Stomach (tissue), 9 donors: Measurements from ENCODE around the gene NBPF11. TPM values are rescaled to one million over a fixed set of nuclear protein-coding genes. Genes with fewer than 3 reads are reported as not detected.
A peak's percentile ranks its signal among the peaks of the same experiment; 100 is the strongest.

Experiments
- DNase-seq, 2 donors: peaks; one replicate each; pipeline versions ENCODE4 v3.0.0 to v3.0.0-alpha.2; 2013 to 2019
- H3K27ac ChIP-seq, 5 donors: fragments of 200-600 bp in 4 of 5; sonication (generic) in 4 of 5; one replicate each; pipeline ENCODE4 v1.5.1; 2013 to 2019; ENCODE audit warnings: mild to moderate bottlenecking in 1 of 5, moderate library complexity in 1 of 5
- H3K27me3 ChIP-seq, 3 donors: fragments of 200-600 bp; sonication (generic); one replicate each; pipeline ENCODE4 v1.5.1; 2017 to 2019; ENCODE audit warnings: mixed run types in 1 of 3
- H3K36me3 ChIP-seq, 4 donors: fragments of 200-600 bp; sonication (generic); 1 replicate in 3 of 4; 2 replicates in 1 of 4; pipeline ENCODE4 v1.5.1; 2016 to 2019
- H3K4me1 ChIP-seq, 4 donors: fragments of 200-600 bp; sonication (generic); one replicate each; pipeline ENCODE4 v1.5.1; 2016 to 2019
- H3K4me3 ChIP-seq, 4 donors: fragments of 200-600 bp; sonication (generic) in 3 of 4; one replicate each; pipeline ENCODE4 v1.5.1; 2016 to 2019; ENCODE audit warnings: mild to moderate bottlenecking in 1 of 4
- H3K9me3 ChIP-seq, 4 donors: fragments of 200-600 bp; sonication (generic); one replicate each; pipeline ENCODE4 v1.5.1; 2016 to 2019
- EP300 ChIP-seq: sonication (generic); formaldehyde crosslinking; IDR thresholded peaks from one replicate; pipeline ENCODE4 v1.6.1; 2017; ENCODE audit warnings: antibody characterized with exemption
- POLR2A ChIP-seq, 4 donors: fragments of 450-650 bp; IDR thresholded peaks; one replicate each; pipeline ENCODE4 v1.6.1; 2016; ENCODE audit warnings: antibody characterized with exemption in 4 of 4, control low read depth in 2 of 4, mild to moderate bottlenecking in 1 of 4, moderate library complexity in 1 of 4
- POLR2AphosphoS5 ChIP-seq, 3 donors: sonication (generic); formaldehyde crosslinking; IDR thresholded peaks; one replicate each; pipeline ENCODE4 v1.6.1; 2016; ENCODE audit warnings: antibody characterized with exemption in 3 of 3
- WGBS, 5 donors: extraction: QIAGEN DNeasy Blood & Tissue Kit in 3 of 5; methylation state at CpG; one replicate each; pipeline versions ENCODE4 v1.1.5 to v1.1.7; 2013 to 2018; 5-methylcytosine and 5-hydroxymethylcytosine counted together
- intact Hi-C: fragments of 100-400 bp; cut with DNase I; formaldehyde crosslinking; loops from one replicate; pipeline ENCODE4 v1.15.1; 2023; ENCODE audit warnings: low total_unique reads
- polyA plus RNA-seq, 3 donors: library from polyadenylated mRNA; stranded (reverse); fragments of 200-250 nt; gene quantifications; one replicate each; pipeline ENCODE4 v1.2.3, GENCODE V29; 2013
- total RNA-seq, 5 donors: library from RNA; depleted of rRNA; stranded (reverse); fragments of >200 nt; gene quantifications; one replicate each; pipeline versions ENCODE4 v1.1.0 to v1.2.3, GENCODE V29; 2014 to 2016
- TF ChIP-seq, protein P1 (sequence below), 7 experiments: fragments of 450-650 bp in 4 of 7; fragments of 200-600 bp in 3 of 7; sonication (generic) in 3 of 7; IDR thresholded peaks; one replicate each; pipeline ENCODE4 v1.5.1; 2016 to 2019; ENCODE audit warnings: antibody characterized with exemption in 7 of 7, control low read depth in 2 of 7, mild to moderate bottlenecking in 1 of 7
- donor health status: healthy with polysubstance abuse.
- donor health status: Bipolar disorder and iron deficiency.
- donor health status: healthy.

The NBPF11 gene
- total and polyA plus RNA-seq, 8 donors, result 2.6 to 37.9 (median 9.0) TPM

DNA sequence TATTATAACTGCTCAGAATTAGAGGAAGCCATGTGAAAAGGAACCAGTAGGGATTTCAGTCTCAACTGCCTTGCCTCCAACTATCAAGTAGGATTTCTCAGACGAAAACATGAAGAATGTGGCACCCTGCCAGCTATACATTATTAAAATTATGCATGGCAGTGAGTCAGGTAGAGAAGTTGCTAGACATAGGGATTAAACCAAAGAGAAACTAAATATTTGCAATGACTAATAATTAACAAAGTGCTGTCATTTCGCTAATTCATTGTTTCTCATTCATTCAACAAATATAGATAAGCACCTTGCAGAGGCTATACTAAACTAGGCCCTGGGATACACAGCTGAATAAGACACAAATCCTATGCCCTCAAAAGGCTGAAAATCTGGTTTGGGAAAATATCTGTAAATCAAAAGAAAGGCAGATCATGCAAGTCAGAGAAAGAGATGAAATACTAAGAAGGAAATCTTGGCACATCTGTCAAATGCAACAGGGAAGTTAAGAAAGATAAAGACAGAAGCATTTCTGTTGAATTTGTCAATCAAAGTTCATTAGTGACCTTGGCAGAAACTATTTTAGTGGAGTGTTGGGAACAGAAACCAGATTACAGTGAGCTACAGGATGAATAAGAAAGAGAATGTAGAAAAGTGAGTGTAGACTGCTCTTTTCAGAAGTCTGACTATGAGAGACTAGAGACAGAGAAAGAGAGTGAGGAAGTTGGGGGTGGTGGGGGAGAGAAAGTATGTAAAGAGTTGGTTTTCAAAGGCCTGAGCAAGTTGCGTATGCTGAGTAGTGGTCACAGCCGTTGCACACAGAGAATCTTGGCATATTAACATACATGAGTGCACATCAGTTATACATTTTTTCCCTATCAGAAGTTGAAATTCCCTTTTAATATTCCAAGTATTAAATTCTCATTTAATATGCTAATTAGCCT is 14.7 kb upstream of the NBPF11 start:
- peaks cover 0 to 8% (median 0%) of the 10 kb centered on the region in 3 donors for H3K27me3 ChIP-seq
- TF ChIP-seq EP300, result no peak
- TF ChIP-seq, protein P1, sequence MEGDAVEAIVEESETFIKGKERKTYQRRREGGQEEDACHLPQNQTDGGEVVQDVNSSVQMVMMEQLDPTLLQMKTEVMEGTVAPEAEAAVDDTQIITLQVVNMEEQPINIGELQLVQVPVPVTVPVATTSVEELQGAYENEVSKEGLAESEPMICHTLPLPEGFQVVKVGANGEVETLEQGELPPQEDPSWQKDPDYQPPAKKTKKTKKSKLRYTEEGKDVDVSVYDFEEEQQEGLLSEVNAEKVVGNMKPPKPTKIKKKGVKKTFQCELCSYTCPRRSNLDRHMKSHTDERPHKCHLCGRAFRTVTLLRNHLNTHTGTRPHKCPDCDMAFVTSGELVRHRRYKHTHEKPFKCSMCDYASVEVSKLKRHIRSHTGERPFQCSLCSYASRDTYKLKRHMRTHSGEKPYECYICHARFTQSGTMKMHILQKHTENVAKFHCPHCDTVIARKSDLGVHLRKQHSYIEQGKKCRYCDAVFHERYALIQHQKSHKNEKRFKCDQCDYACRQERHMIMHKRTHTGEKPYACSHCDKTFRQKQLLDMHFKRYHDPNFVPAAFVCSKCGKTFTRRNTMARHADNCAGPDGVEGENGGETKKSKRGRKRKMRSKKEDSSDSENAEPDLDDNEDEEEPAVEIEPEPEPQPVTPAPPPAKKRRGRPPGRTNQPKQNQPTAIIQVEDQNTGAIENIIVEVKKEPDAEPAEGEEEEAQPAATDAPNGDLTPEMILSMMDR (IDR thresholded peaks at IDR 0.05), result no peak
- TF ChIP-seq POLR2A (IDR thresholded peaks at IDR 0.05), result no peak
- no peak for TF ChIP-seq POLR2AphosphoS5 (IDR thresholded peaks at IDR 0.05)
- peak overlapping the region in 1 of 5 donors; percentile 2 for H3K27ac ChIP-seq
- H3K36me3 ChIP-seq, result no peaks in the 10 kb centered on the region
- WGBS, 5 donors, result 47 to 58% (median 49%) methylated on average over 4 of the region's 4 CpGs
- no peaks in the 10 kb centered on the region for H3K9me3 ChIP-seq
- DNase-seq, result peak in 1 of 2 donors; percentile 68
- intact Hi-C loops, result no loop called here
- H3K4me3 ChIP-seq, result no peak overlapping the region
- H3K4me1 ChIP-seq, result peaks cover 0 to 11% (median 0%) of the 10 kb centered on the region in 4 donors

DNA sequence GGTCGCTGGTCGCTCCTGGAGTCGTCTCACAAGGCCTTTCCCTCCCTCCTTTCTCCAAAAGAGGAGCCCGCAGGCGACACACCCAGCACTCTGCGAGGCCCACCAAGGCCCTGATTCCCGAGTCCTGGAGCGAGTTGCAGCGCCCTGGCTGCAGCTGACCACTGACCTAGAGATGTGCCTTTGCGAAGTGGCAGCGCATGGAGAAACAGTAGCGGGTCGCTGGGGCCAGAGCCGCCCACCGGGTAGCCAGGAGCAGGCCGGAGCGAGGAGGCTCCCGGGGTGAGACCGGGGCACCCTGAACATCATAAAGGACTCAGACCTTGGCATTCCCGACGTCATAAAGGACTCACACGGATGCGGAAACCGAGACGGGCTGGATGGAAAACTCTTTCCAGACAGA is 10.3 kb upstream of the NBPF11 start:
- Histone ChIP-seq H3K27ac (no peak overlapping the region), H3K27me3 (peaks cover 0 to 49% (median 20%) of the 10 kb centered on the region in 3 donors), H3K4me1 (peaks cover 0 to 33% (median 0%) of the 10 kb centered on the region in 4 donors), H3K36me3 (no peaks in the 10 kb centered on the region), H3K4me3 (no peak overlapping the region), H3K9me3 (no peaks in the 10 kb centered on the region)
- intact Hi-C loops, result no loop called here
- TF ChIP-seq, protein P1 (IDR thresholded peaks at IDR 0.05), result no peak
- TF ChIP-seq POLR2A (IDR thresholded peaks at IDR 0.05) (no peak), POLR2AphosphoS5 (IDR thresholded peaks at IDR 0.05) (no peak), EP300 (no peak)
- WGBS, 5 donors, result 85 to 95% (median 88%) methylated on average over 22 to 25 of the region's 25 CpGs
- DNase-seq, result no peak

DNA sequence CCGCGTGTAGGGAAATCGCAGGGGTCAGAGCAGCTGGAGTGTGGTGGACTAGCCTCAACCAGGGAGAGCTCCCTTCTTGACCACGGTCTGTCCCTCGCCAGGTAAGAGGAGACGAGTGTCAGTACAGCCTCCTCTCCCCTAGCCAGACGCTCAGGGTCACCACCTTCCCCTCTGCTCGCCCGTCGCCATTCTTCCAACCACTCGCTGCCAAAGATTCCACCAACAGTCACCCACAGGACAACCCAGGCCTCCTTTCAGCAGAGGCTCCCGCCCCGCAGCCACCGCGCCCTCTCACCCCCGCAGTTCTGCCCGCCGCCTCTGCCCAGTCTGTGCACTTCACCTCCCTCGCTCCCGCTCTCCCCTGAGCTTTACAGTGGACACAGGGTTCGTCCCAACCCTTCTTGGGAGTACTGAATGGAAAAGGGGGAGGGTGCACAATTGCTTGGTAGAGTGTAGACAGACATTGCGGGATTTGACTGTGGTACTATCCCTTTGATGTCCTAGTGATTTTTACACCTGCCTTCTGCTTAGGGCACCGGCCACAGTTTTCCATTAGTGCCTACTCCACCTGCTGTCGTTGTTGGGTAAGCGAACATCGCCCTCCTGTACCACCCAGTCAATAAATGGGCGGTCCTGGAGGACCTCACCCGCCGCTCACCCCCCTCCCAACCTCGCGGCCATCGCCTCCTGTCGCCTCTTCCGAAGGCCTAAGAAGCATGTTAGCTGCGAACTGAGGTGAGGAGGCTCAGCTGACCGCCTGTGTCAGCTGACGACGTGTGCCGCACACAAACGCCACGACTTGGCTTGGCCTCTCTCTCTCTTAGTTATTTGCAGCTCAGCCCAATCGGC is 9.2 kb upstream of the NBPF11 start:
- Histone ChIP-seq H3K27me3 (peaks cover 0 to 56% (median 20%) of the 10 kb centered on the region in 3 donors), H3K27ac (no peak overlapping the region), H3K9me3 (no peaks in the 10 kb centered on the region), H3K4me3 (no peak overlapping the region), H3K4me1 (peaks cover 0 to 23% (median 0%) of the 10 kb centered on the region in 4 donors), H3K36me3 (no peaks in the 10 kb centered on the region)
- intact Hi-C loops, result no loop called here
- peak in 1 of 2 donors; percentile 36 for DNase-seq
- 64 to 85% (median 84%) methylated on average over 40 to 42 of the region's 42 CpGs for WGBS, 5 donors
- no peak for TF ChIP-seq POLR2AphosphoS5 (IDR thresholded peaks at IDR 0.05)
- TF ChIP-seq, protein P1 (IDR thresholded peaks at IDR 0.05), result no peak
- TF ChIP-seq POLR2A (IDR thresholded peaks at IDR 0.05), result no peak
- no peak for TF ChIP-seq EP300
